ENCODE measurements around the gene FRA10AC1. TPM values are rescaled to one million over a fixed set of nuclear protein-coding genes. Genes with fewer than 3 reads are reported as not detected.

FRA10AC1 gene
- total RNA-seq, 1 experiment from 2014 or later: 21.6 TPM

GRCh38 chr10:93742633-93743349 is 40.4 kb upstream of the FRA10AC1 start:
- ChIA-PET CTCF (no interaction called here), POLR2A (ENCODE audit: low non-redundant PET) (no interaction called here)
- Histone ChIP-seq H3K27ac (ENCODE audit: low read depth, low read length, poor library complexity, severe bottlenecking) (no peak overlapping the region), H3K27me3 (replicated peaks; ENCODE audit: insufficient read depth, low read depth, low read length, poor library complexity) (peaks cover 27% of the 10 kb centered on the region), H3K9me3 (ENCODE audit: low read depth, low read length, poor library complexity, severe bottlenecking) (no peaks in the 10 kb centered on the region), H3K4me3 (ENCODE audit: low read depth, low read length, poor library complexity, severe bottlenecking) (no peak overlapping the region), H3K4me1 (ENCODE audit: insufficient read depth, low read length, poor library complexity, severe bottlenecking) (no peaks in the 10 kb centered on the region), H3K36me3 (ENCODE audit: insufficient read depth, low read length, poor library complexity, severe bottlenecking) (no peaks in the 10 kb centered on the region)
- TF ChIP-seq EZH2 (IDR thresholded peaks at IDR 0.05; ENCODE audit: borderline replicate concordance, low read depth, low read length, poor library complexity, severe bottlenecking): no peak
- TF ChIP-seq, protein P1, sequence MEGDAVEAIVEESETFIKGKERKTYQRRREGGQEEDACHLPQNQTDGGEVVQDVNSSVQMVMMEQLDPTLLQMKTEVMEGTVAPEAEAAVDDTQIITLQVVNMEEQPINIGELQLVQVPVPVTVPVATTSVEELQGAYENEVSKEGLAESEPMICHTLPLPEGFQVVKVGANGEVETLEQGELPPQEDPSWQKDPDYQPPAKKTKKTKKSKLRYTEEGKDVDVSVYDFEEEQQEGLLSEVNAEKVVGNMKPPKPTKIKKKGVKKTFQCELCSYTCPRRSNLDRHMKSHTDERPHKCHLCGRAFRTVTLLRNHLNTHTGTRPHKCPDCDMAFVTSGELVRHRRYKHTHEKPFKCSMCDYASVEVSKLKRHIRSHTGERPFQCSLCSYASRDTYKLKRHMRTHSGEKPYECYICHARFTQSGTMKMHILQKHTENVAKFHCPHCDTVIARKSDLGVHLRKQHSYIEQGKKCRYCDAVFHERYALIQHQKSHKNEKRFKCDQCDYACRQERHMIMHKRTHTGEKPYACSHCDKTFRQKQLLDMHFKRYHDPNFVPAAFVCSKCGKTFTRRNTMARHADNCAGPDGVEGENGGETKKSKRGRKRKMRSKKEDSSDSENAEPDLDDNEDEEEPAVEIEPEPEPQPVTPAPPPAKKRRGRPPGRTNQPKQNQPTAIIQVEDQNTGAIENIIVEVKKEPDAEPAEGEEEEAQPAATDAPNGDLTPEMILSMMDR (conservative IDR thresholded peaks at IDR 0.05; ENCODE audit: low read depth, low read length): no peak
- DNase-seq (ENCODE audit: low spot score): no peak
- intact Hi-C loops (cut with micrococcal nuclease; ENCODE audit: unreplicated experiment): no loop called here
- no TSS peak for BruUV-seq (replicated peaks)

- no peak for TF ChIP-seq EZH2 (IDR thresholded peaks at IDR 0.05; ENCODE audit: borderline replicate concordance, low read depth, low read length, poor library complexity, severe bottlenecking)
- POLR2A ChIA-PET (ENCODE audit: low non-redundant PET): no interaction called here
- Histone ChIP-seq H3K27ac (ENCODE audit: low read depth, low read length, poor library complexity, severe bottlenecking) (no peak overlapping the region), H3K4me3 (ENCODE audit: low read depth, low read length, poor library complexity, severe bottlenecking) (no peak overlapping the region), H3K27me3 (replicated peaks; ENCODE audit: insufficient read depth, low read depth, low read length, poor library complexity) (peaks cover 36% of the 10 kb centered on the region), H3K36me3 (ENCODE audit: insufficient read depth, low read length, poor library complexity, severe bottlenecking) (no peaks in the 10 kb centered on the region), H3K4me1 (ENCODE audit: insufficient read depth, low read length, poor library complexity, severe bottlenecking) (no peaks in the 10 kb centered on the region), H3K9me3 (ENCODE audit: low read depth, low read length, poor library complexity, severe bottlenecking) (no peaks in the 10 kb centered on the region)
- DNase-seq (ENCODE audit: low spot score): no peak
- intact Hi-C loops (cut with micrococcal nuclease; ENCODE audit: unreplicated experiment): no loop called here
- no TSS peak for BruUV-seq (replicated peaks)
- CTCF ChIA-PET: no interaction called here
Measured at GRCh38 chr10:93741367-93741766, 39.0 kb upstream of the FRA10AC1 start.

- no peak for TF ChIP-seq EZH2 (IDR thresholded peaks at IDR 0.05; ENCODE audit: borderline replicate concordance, low read depth, low read length, poor library complexity, severe bottlenecking)
- TF ChIP-seq, protein P1 (conservative IDR thresholded peaks at IDR 0.05; ENCODE audit: low read depth, low read length): no peak
- POLR2A ChIA-PET (ENCODE audit: low non-redundant PET): no interaction called here
- intact Hi-C loops (cut with micrococcal nuclease; ENCODE audit: unreplicated experiment): no loop called here
- CTCF ChIA-PET: interaction anchor here (0.6 kb wide), 1 partner anchor 172 kb away, joined by 4 read pairs; no protein-coding TSS in a partner anchor
- Histone ChIP-seq H3K27ac (ENCODE audit: low read depth, low read length, poor library complexity, severe bottlenecking) (no peak overlapping the region), H3K27me3 (replicated peaks; ENCODE audit: insufficient read depth, low read depth, low read length, poor library complexity) (peaks cover 62% of the 10 kb centered on the region), H3K9me3 (ENCODE audit: low read depth, low read length, poor library complexity, severe bottlenecking) (no peaks in the 10 kb centered on the region), H3K36me3 (ENCODE audit: insufficient read depth, low read length, poor library complexity, severe bottlenecking) (no peaks in the 10 kb centered on the region), H3K4me1 (ENCODE audit: insufficient read depth, low read length, poor library complexity, severe bottlenecking) (no peaks in the 10 kb centered on the region), H3K4me3 (ENCODE audit: low read depth, low read length, poor library complexity, severe bottlenecking) (no peak overlapping the region)
- no peak for DNase-seq (ENCODE audit: low spot score)
- BruUV-seq (replicated peaks): no TSS peak
Measured at GRCh38 chr10:93726024-93726423, 23.6 kb upstream of the FRA10AC1 start.

DNA sequence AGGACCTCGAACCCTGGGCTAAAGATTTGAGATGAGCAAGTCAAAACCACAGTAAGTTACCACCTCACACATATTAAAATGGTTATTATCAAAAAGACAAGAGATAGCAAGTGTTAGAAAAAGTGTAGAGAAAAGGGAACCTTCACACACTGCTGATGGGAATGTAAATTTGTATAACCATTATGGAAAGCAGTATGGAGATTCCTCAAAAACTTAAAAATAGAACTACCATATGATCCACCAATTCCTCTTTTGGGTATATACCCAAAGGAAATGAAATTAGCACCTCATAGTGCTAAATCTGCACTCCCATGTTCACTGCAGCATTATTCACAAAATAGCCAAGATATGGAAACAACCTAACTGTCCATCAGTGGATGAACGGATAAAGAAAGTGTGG is 20.8 kb upstream of the FRA10AC1 start:
- no peak for TF ChIP-seq EZH2 (IDR thresholded peaks at IDR 0.05; ENCODE audit: borderline replicate concordance, low read depth, low read length, poor library complexity, severe bottlenecking)
- TF ChIP-seq, protein P1 (conservative IDR thresholded peaks at IDR 0.05; ENCODE audit: low read depth, low read length): no peak
- no peak overlapping the region for H3K4me3 ChIP-seq (ENCODE audit: low read depth, low read length, poor library complexity, severe bottlenecking)
- ChIA-PET CTCF (no interaction called here), POLR2A (ENCODE audit: low non-redundant PET) (no interaction called here)
- no TSS peak for BruUV-seq (replicated peaks)
- DNase-seq (ENCODE audit: low spot score): no peak
- H3K27me3 ChIP-seq (replicated peaks; ENCODE audit: insufficient read depth, low read depth, low read length, poor library complexity): peaks cover 42% of the 10 kb centered on the region
- H3K4me1 ChIP-seq (ENCODE audit: insufficient read depth, low read length, poor library complexity, severe bottlenecking): no peaks in the 10 kb centered on the region
- H3K36me3 ChIP-seq (ENCODE audit: insufficient read depth, low read length, poor library complexity, severe bottlenecking): no peaks in the 10 kb centered on the region
- intact Hi-C loops (cut with micrococcal nuclease; ENCODE audit: unreplicated experiment): no loop called here
- no peak overlapping the region for H3K27ac ChIP-seq (ENCODE audit: low read depth, low read length, poor library complexity, severe bottlenecking)
- no peaks in the 10 kb centered on the region for H3K9me3 ChIP-seq (ENCODE audit: low read depth, low read length, poor library complexity, severe bottlenecking)
